Tibial nerve (tissue), 4 donors: Measurements from ENCODE around the gene STYX.

Experiments used
- EP300 ChIP-seq, 2 donors: sonication (generic); formaldehyde crosslinking; IDR thresholded peaks; one replicate each; pipeline ENCODE4 v1.6.1; 2017; ENCODE audit warnings: antibody characterized with exemption in 2 of 2, mild to moderate bottlenecking in 1 of 2
- POLR2A ChIP-seq, 2 donors: fragments of 450-650 bp; IDR thresholded peaks; one replicate each; pipeline ENCODE4 v1.6.1; 2017; ENCODE audit warnings: antibody characterized with exemption in 2 of 2, mild to moderate bottlenecking in 2 of 2, moderate library complexity in 2 of 2
- TF ChIP-seq, protein P1 (sequence below), 5 experiments: fragments of 200-600 bp in 3 of 5; fragments of 450-650 bp in 2 of 5; sonication (generic) in 3 of 5; IDR thresholded peaks; one replicate each; pipeline ENCODE4 v1.5.1; 2016 to 2019; ENCODE audit warnings: antibody characterized with exemption in 5 of 5, mild to moderate bottlenecking in 3 of 5, moderate library complexity in 2 of 5

DNA sequence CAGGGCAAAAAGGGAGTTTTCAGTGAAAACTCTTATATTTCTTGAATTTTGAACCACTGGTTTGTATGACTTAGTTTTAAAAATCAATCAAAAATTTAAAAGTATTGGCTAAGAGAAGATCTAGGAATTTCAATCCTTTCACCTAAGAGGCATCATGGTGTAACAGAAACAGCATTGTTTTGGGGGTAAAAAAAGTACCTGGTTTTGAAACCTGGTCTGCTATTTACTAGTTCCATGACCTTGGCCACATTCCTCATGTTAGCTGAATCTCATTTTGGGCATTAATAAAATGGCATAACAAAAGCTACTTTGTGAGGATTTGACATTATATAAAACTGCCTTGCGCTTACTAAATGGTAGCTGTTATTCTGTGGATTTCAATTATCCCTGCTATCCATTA is 78.1 kb downstream of the STYX start:
- TF ChIP-seq, protein P1, sequence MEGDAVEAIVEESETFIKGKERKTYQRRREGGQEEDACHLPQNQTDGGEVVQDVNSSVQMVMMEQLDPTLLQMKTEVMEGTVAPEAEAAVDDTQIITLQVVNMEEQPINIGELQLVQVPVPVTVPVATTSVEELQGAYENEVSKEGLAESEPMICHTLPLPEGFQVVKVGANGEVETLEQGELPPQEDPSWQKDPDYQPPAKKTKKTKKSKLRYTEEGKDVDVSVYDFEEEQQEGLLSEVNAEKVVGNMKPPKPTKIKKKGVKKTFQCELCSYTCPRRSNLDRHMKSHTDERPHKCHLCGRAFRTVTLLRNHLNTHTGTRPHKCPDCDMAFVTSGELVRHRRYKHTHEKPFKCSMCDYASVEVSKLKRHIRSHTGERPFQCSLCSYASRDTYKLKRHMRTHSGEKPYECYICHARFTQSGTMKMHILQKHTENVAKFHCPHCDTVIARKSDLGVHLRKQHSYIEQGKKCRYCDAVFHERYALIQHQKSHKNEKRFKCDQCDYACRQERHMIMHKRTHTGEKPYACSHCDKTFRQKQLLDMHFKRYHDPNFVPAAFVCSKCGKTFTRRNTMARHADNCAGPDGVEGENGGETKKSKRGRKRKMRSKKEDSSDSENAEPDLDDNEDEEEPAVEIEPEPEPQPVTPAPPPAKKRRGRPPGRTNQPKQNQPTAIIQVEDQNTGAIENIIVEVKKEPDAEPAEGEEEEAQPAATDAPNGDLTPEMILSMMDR (IDR thresholded peaks at IDR 0.05) = no peak
- TF ChIP-seq POLR2A (IDR thresholded peaks at IDR 0.05) = no peak
- no peak for TF ChIP-seq EP300 (IDR thresholded peaks at IDR 0.05)
